ENCODE data around the gene CACNA1C. TPM values are rescaled to one million over a fixed set of nuclear protein-coding genes. Genes with fewer than 3 reads are reported as not detected.

Gene CACNA1C
- total RNA-seq, 1 donor from 2014 or later: 0.02 TPM

- Mint-ChIP-seq H3K4me3 (peak overlapping the region; percentile 45), H3K36me3 (ENCODE audit: low read depth) (no peaks in the 10 kb centered on the region), H3K4me1 (peaks cover 26% of the 10 kb centered on the region), H3K9me3 (no peaks in the 10 kb centered on the region), H3K27ac (no peak overlapping the region), H3K27me3 (peaks cover 55% of the 10 kb centered on the region)
- no peak for DNase-seq
- ChIA-PET POLR2A (no interaction called here), CTCF (no interaction called here)
- no peak for ATAC-seq (ENCODE audit: low read depth)
- TF ChIP-seq, protein P1, sequence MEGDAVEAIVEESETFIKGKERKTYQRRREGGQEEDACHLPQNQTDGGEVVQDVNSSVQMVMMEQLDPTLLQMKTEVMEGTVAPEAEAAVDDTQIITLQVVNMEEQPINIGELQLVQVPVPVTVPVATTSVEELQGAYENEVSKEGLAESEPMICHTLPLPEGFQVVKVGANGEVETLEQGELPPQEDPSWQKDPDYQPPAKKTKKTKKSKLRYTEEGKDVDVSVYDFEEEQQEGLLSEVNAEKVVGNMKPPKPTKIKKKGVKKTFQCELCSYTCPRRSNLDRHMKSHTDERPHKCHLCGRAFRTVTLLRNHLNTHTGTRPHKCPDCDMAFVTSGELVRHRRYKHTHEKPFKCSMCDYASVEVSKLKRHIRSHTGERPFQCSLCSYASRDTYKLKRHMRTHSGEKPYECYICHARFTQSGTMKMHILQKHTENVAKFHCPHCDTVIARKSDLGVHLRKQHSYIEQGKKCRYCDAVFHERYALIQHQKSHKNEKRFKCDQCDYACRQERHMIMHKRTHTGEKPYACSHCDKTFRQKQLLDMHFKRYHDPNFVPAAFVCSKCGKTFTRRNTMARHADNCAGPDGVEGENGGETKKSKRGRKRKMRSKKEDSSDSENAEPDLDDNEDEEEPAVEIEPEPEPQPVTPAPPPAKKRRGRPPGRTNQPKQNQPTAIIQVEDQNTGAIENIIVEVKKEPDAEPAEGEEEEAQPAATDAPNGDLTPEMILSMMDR (IDR thresholded peaks at IDR 0.05): no peak
- intact Hi-C loops (cut with micrococcal nuclease): no loop called here
Observed at GRCh38 chr12:2054091-2055018, 1.6 kb downstream of the CACNA1C start.

- DNase-seq: no peak
- CTCF ChIA-PET: interaction anchor here (1.4 kb wide), 1 partner anchor 11 kb away, joined by 4 read pairs; no protein-coding TSS in a partner anchor
- Mint-ChIP-seq H3K4me3 (no peak overlapping the region), H3K36me3 (ENCODE audit: low read depth) (no peaks in the 10 kb centered on the region), H3K9me3 (no peaks in the 10 kb centered on the region), H3K4me1 (peaks cover 11% of the 10 kb centered on the region), H3K27ac (no peak overlapping the region), H3K27me3 (peaks cover 43% of the 10 kb centered on the region)
- TF ChIP-seq, protein P1 (IDR thresholded peaks at IDR 0.05): no peak
- intact Hi-C loops (cut with micrococcal nuclease): no loop called here
- ATAC-seq (ENCODE audit: low read depth): no peak
- POLR2A ChIA-PET: no interaction called here
Observed at GRCh38 chr12:2057041-2057794, 4.4 kb downstream of the CACNA1C start.

DNA sequence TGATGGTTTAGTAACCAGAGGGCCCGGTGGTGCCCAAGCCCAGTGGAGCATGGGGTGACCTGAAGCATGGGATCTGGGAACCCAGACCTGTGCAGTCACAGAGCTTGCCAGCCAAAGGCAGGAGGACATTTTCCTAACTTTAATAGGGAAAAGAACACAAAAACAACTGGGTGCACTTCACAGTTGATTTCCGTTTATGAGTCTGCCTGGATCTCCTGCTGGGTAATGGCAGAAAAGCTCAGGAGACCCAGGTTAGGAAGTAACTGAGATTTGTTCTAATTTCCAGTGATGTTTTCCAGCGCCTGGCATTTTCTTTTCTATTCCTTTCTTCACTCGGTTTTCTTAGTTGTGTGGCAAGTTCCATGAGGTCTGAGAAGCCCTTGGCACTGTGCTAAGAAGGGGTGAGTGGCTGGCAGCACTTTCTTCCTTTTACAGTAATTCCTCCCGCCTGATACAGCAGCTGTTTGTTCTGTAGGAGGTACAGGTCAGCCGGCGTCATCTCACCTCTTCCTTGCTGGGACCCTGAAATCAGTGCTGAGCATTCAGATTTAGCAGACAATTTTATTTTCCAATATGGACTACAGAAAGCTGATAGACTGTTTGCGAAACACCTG is 5.1 kb downstream of the CACNA1C start:
- H3K4me3 Mint-ChIP-seq: no peak overlapping the region
- peaks cover 47% of the 10 kb centered on the region for H3K27me3 Mint-ChIP-seq
- ATAC-seq (ENCODE audit: low read depth): no peak
- peaks cover 11% of the 10 kb centered on the region for H3K4me1 Mint-ChIP-seq
- intact Hi-C loops (cut with micrococcal nuclease): no loop called here
- H3K9me3 Mint-ChIP-seq: no peaks in the 10 kb centered on the region
- ChIA-PET POLR2A (no interaction called here), CTCF (no interaction called here)
- no peak overlapping the region for H3K27ac Mint-ChIP-seq
- H3K36me3 Mint-ChIP-seq (ENCODE audit: low read depth): no peaks in the 10 kb centered on the region
- TF ChIP-seq, protein P1 (IDR thresholded peaks at IDR 0.05): no peak
- no peak for DNase-seq

GRCh38 chr12:2058837-2059236 is 6.0 kb downstream of the CACNA1C start:
- H3K4me1 Mint-ChIP-seq: peaks cover 8% of the 10 kb centered on the region
- H3K27me3 Mint-ChIP-seq: peaks cover 46% of the 10 kb centered on the region
- intact Hi-C loops (cut with micrococcal nuclease): no loop called here
- no peak overlapping the region for H3K4me3 Mint-ChIP-seq
- ChIA-PET POLR2A (no interaction called here), CTCF (no interaction called here)
- H3K36me3 Mint-ChIP-seq (ENCODE audit: low read depth): no peaks in the 10 kb centered on the region
- TF ChIP-seq, protein P1 (IDR thresholded peaks at IDR 0.05): no peak
- H3K27ac Mint-ChIP-seq: no peak overlapping the region
- DNase-seq (no peak), ATAC-seq (ENCODE audit: low read depth) (no peak)
- H3K9me3 Mint-ChIP-seq: no peaks in the 10 kb centered on the region

- intact Hi-C loops (cut with micrococcal nuclease): no loop called here
- Mint-ChIP-seq H3K4me3 (no peak overlapping the region), H3K27ac (no peak overlapping the region), H3K27me3 (peaks cover 42% of the 10 kb centered on the region), H3K4me1 (peaks cover 8% of the 10 kb centered on the region), H3K36me3 (ENCODE audit: low read depth) (no peaks in the 10 kb centered on the region), H3K9me3 (no peaks in the 10 kb centered on the region)
- ChIA-PET CTCF (no interaction called here), POLR2A (no interaction called here)
- TF ChIP-seq, protein P1 (IDR thresholded peaks at IDR 0.05): no peak
- ATAC-seq (ENCODE audit: low read depth) (no peak), DNase-seq (no peak)
Observed at GRCh38 chr12:2061402-2061801, 8.6 kb downstream of the CACNA1C start.

All from activated B cell treated with CpG ODN at 0.5 μM for 24 hours (primary cell).